Neuron (in vitro differentiated cells): ENCODE data around the gene B3GNT8.
A peak's percentile ranks its signal among the peaks of the same experiment; 100 is the strongest.
"Not testable (repeated sequence)": the region's sequence is repeated elsewhere in the genome, so short reads cannot be mapped to it uniquely, and the experiment has no call there.

Experiments used
- H2AFZ ChIP-seq: one replicate; pipeline ENCODE4 v1.6.1; 2013; ENCODE audit warnings: low read depth, mild to moderate bottlenecking, inconsistent platforms, low read length, moderate library complexity
- H3K27me3 ChIP-seq: one replicate; pipeline ENCODE4 v1.6.1; 2013; ENCODE audit warnings: low read length; ENCODE audit not compliant: insufficient read depth
- H3K36me3 ChIP-seq: one replicate; pipeline ENCODE4 v1.6.1; 2013; ENCODE audit warnings: low read length; ENCODE audit not compliant: insufficient read depth
- H3K4me1 ChIP-seq: one replicate; pipeline ENCODE4 v1.6.1; 2013; ENCODE audit warnings: low read length; ENCODE audit not compliant: insufficient read depth
- H3K4me3 ChIP-seq: 2 replicates; pipeline ENCODE4 v1.5.1; 2013; ENCODE audit warnings: mild to moderate bottlenecking, low read length, moderate library complexity
- H3K9me3 ChIP-seq: one replicate; pipeline ENCODE4 v1.6.1; 2013; ENCODE audit warnings: low read length

Gene B3GNT8

GRCh38 chr19:41443813-41444455 is 16.8 kb upstream of the B3GNT8 start:
- H3K9me3 ChIP-seq = no peaks in the 10 kb centered on the region
- no peak overlapping the region for H3K4me3 ChIP-seq
- no peak overlapping the region for H2AFZ ChIP-seq
- no peaks in the 10 kb centered on the region for H3K36me3 ChIP-seq
- H3K4me1 ChIP-seq = peaks cover under 1% of the 10 kb centered on the region
- no peaks in the 10 kb centered on the region for H3K27me3 ChIP-seq

- Histone ChIP-seq H3K27me3 (no peaks in the 10 kb centered on the region), H2AFZ (no peak within 1 kb of the TSS), H3K9me3 (no peaks in the 10 kb centered on the region), H3K4me1 (peaks cover 6% of the 10 kb centered on the region), H3K36me3 (peaks cover 6% of the 10 kb centered on the region), H3K4me3 (no peak within 1 kb of the TSS)
Observed at GRCh38 chr19:41442473-41443355, 15.5 kb upstream of the B3GNT8 start, which contains the start of gene ERICH4. Gene ERICH4, plus strand, starts transcription at chr19:41443156. Its CDS starts 14 bp downstream, at chr19:41443170.

GRCh38 chr19:41441321-41441945 is 14.3 kb upstream of the B3GNT8 start:
- no peaks in the 10 kb centered on the region for H3K9me3 ChIP-seq
- H3K36me3 ChIP-seq = peaks cover 7% of the 10 kb centered on the region
- no peak overlapping the region for H2AFZ ChIP-seq
- H3K4me1 ChIP-seq = peaks cover 6% of the 10 kb centered on the region
- no peak overlapping the region for H3K4me3 ChIP-seq
- H3K27me3 ChIP-seq = no peaks in the 10 kb centered on the region

GRCh38 chr19:41439441-41440222 is 12.5 kb upstream of the B3GNT8 start, which contains the start of gene DMAC2:
Gene DMAC2, minus strand, starts transcription at chr19:41439912. Its CDS starts 13 bp downstream, at chr19:41439899.
- H3K4me1 ChIP-seq = peaks cover 6% of the 10 kb centered on the region
- H3K4me3 ChIP-seq = peak within 1 kb of the TSS; percentile 91
- H3K27me3 ChIP-seq = no peaks in the 10 kb centered on the region
- peaks cover 7% of the 10 kb centered on the region for H3K36me3 ChIP-seq
- peak within 1 kb of the TSS; percentile 38 for H2AFZ ChIP-seq
- no peaks in the 10 kb centered on the region for H3K9me3 ChIP-seq

GRCh38 chr19:41437944-41438574 is 10.9 kb upstream of the B3GNT8 start:
- Histone ChIP-seq H2AFZ (no peak overlapping the region), H3K36me3 (peaks cover 13% of the 10 kb centered on the region), H3K9me3 (no peaks in the 10 kb centered on the region), H3K27me3 (no peaks in the 10 kb centered on the region), H3K4me3 (no peak overlapping the region), H3K4me1 (peaks cover 6% of the 10 kb centered on the region)

GRCh38 chr19:41436674-41436951 is 9.4 kb upstream of the B3GNT8 start:
- Histone ChIP-seq H3K27me3 (no peaks in the 10 kb centered on the region), H2AFZ (no peak overlapping the region), H3K4me3 (no peak overlapping the region), H3K9me3 (no peaks in the 10 kb centered on the region), H3K4me1 (peaks cover 6% of the 10 kb centered on the region), H3K36me3 (peaks cover 27% of the 10 kb centered on the region)

GRCh38 chr19:41435936-41436673 is 8.9 kb upstream of the B3GNT8 start:
- Histone ChIP-seq H3K4me1 (peaks cover 6% of the 10 kb centered on the region), H2AFZ (no peak overlapping the region), H3K36me3 (peaks cover 30% of the 10 kb centered on the region), H3K4me3 (no peak overlapping the region), H3K9me3 (no peaks in the 10 kb centered on the region), H3K27me3 (no peaks in the 10 kb centered on the region)

GRCh38 chr19:41435376-41435775 is 8.2 kb upstream of the B3GNT8 start:
- H3K9me3 ChIP-seq, H3K4me1 ChIP-seq, H3K4me3 ChIP-seq, H3K27me3 ChIP-seq, H2AFZ ChIP-seq: not testable (repeated sequence)
- H3K36me3 ChIP-seq = peaks cover 35% of the 10 kb centered on the region

GRCh38 chr19:41434450-41434849 is 7.3 kb upstream of the B3GNT8 start:
- Histone ChIP-seq H3K27me3 (no peaks in the 10 kb centered on the region), H3K9me3 (no peaks in the 10 kb centered on the region), H2AFZ (no peak overlapping the region), H3K4me3 (no peak overlapping the region), H3K36me3 (peaks cover 35% of the 10 kb centered on the region), H3K4me1 (peaks cover 6% of the 10 kb centered on the region)

- no peak overlapping the region for H2AFZ ChIP-seq
- no peaks in the 10 kb centered on the region for H3K27me3 ChIP-seq
- H3K4me1 ChIP-seq = peaks cover 3% of the 10 kb centered on the region
- no peaks in the 10 kb centered on the region for H3K9me3 ChIP-seq
- peaks cover 34% of the 10 kb centered on the region for H3K36me3 ChIP-seq
- H3K4me3 ChIP-seq = no peak overlapping the region
Observed at GRCh38 chr19:41433171-41433570, 6.0 kb upstream of the B3GNT8 start.

- H3K36me3 ChIP-seq = peaks cover 27% of the 10 kb centered on the region
- no peaks in the 10 kb centered on the region for H3K27me3 ChIP-seq
- H3K4me1 ChIP-seq = peaks cover 16% of the 10 kb centered on the region
- H3K9me3 ChIP-seq = no peaks in the 10 kb centered on the region
- no peak overlapping the region for H2AFZ ChIP-seq
- H3K4me3 ChIP-seq = no peak overlapping the region
Observed at GRCh38 chr19:41431426-41432386, 4.5 kb upstream of the B3GNT8 start.
